Astrocyte (in vitro differentiated cells and primary cell): ENCODE measurements around the gene ATP4B.

Experiments used
- EZH2 ChIP-seq: IDR thresholded peaks from 2 replicates; pipeline ENCODE4 v1.6.1; 2012; ENCODE audit warnings: mild to moderate bottlenecking, low read length, inconsistent platforms; ENCODE audit not compliant: insufficient read depth
- TF ChIP-seq, protein P1 (sequence below): IDR thresholded peaks from 2 replicates; pipeline ENCODE4 v1.5.1; 2011; ENCODE audit warnings: low read depth, mild to moderate bottlenecking, inconsistent platforms, low read length, moderate library complexity; ENCODE audit not compliant: insufficient read depth

DNA sequence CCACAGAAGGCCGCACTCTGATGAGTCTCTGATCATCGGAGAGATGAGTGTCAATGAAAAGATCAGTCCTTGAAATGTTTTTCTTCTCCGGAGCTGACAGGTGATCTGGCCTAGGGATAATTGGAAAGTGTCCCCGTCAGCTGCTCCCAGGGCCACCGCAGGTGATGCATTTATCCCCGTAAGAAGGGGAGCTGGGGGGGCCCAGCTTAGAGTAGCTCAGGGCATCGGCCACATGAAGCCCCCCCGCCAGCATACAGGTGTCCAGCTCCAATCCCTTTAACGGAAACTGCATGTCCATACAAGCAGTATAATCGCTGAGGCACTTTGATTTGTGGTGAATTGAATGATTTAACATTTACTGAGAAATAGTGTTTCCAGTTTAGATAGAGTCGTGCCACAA, 27.7 kb downstream of the ATP4B start:
- TF ChIP-seq, protein P1, sequence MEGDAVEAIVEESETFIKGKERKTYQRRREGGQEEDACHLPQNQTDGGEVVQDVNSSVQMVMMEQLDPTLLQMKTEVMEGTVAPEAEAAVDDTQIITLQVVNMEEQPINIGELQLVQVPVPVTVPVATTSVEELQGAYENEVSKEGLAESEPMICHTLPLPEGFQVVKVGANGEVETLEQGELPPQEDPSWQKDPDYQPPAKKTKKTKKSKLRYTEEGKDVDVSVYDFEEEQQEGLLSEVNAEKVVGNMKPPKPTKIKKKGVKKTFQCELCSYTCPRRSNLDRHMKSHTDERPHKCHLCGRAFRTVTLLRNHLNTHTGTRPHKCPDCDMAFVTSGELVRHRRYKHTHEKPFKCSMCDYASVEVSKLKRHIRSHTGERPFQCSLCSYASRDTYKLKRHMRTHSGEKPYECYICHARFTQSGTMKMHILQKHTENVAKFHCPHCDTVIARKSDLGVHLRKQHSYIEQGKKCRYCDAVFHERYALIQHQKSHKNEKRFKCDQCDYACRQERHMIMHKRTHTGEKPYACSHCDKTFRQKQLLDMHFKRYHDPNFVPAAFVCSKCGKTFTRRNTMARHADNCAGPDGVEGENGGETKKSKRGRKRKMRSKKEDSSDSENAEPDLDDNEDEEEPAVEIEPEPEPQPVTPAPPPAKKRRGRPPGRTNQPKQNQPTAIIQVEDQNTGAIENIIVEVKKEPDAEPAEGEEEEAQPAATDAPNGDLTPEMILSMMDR: no peak
- TF ChIP-seq EZH2: no peak
